Ovary (tissue), 9 donors: ENCODE results near the gene CSK. TPM values are rescaled to one million over a fixed set of nuclear protein-coding genes. Genes with fewer than 3 reads are reported as not detected.

Experiments
- DNase-seq, 5 donors: peaks; one replicate each; pipeline ENCODE4 v3.0.0-alpha.2; 2019 to 2020
- H3K27ac ChIP-seq, 2 donors: fragments of 200-600 bp; one replicate each; pipeline versions ENCODE4 v1.5.1 to v1.8.0; 2019 to 2022
- H3K27me3 ChIP-seq: fragments of 200-600 bp; one replicate; pipeline ENCODE4 v1.8.0; 2022
- H3K36me3 ChIP-seq: fragments of 200-600 bp; sonication (generic); one replicate; pipeline ENCODE4 v1.5.1; 2019
- H3K4me1 ChIP-seq: one replicate; pipeline ENCODE4 v1.8.1; 2013; ENCODE audit warnings: mild to moderate bottlenecking, moderate library complexity; ENCODE audit not compliant: insufficient read depth
- H3K4me3 ChIP-seq: fragments of 200-600 bp; sonication (generic); one replicate; pipeline ENCODE4 v1.5.1; 2017
- H3K9me3 ChIP-seq, 2 donors: fragments of 200-600 bp in 1 of 2; sonication (generic) in 1 of 2; one replicate each; pipeline versions ENCODE4 v1.5.1 to v1.8.1; 2013 to 2019; ENCODE audit warnings: mild to moderate bottlenecking in 1 of 2, moderate library complexity in 1 of 2
- EP300 ChIP-seq: sonication (generic); formaldehyde crosslinking; IDR thresholded peaks from one replicate; pipeline ENCODE4 v1.6.1; 2017; ENCODE audit warnings: antibody characterized with exemption
- POLR2A ChIP-seq: fragments of 450-650 bp; IDR thresholded peaks from one replicate; pipeline ENCODE4 v1.6.1; 2017; ENCODE audit warnings: antibody characterized with exemption, mild to moderate bottlenecking, moderate library complexity
- WGBS, 3 donors: extraction: QIAGEN DNeasy Blood & Tissue Kit in 1 of 3; methylation state at CpG; one replicate each; pipeline versions ENCODE4 v1.1.5 to v1.1.7; 2013 to 2017; 5-methylcytosine and 5-hydroxymethylcytosine counted together
- intact Hi-C, 4 donors: fragments of 100-400 bp; cut with DNase I; formaldehyde crosslinking; loops; one replicate each; pipeline versions ENCODE4 v1.11.0 to v1.15.1; 2022 to 2023
- polyA plus RNA-seq, 2 donors: library from polyadenylated mRNA; stranded (reverse); fragments of 200-250 nt in 1 of 2; fragments of 350-450 nt in 1 of 2; fragmentation: Illumina TruSeq in 1 of 2; extraction: RNeasy Lipid Tissue Mini Kit (QIAGEN cat#74804) in 1 of 2; gene quantifications; one replicate each; pipeline ENCODE4 v1.2.3, GENCODE V29; 2013 to 2014
- total RNA-seq, 7 donors: library from RNA; depleted of rRNA in 2 of 7; stranded (reverse); fragments of >200 nt in 2 of 7; fragmentation: NEBNext Ultra II Directional in 3 of 7; extraction: Animal tissue kit (Norgen Biotek cat#: 25700) in 3 of 7; gene quantifications; one replicate each; pipeline versions ENCODE4 v1.1.0 to v1.2.4, GENCODE V29; 2016 to 2023
- TF ChIP-seq, protein P1 (sequence below), 3 donors: fragments of 450-650 bp in 2 of 3; fragments of 200-600 bp in 1 of 3; IDR thresholded peaks; one replicate each; pipeline versions ENCODE4 v1.5.1 to v1.8.0; 2016 to 2022; ENCODE audit warnings: antibody characterized with exemption in 3 of 3, mild to moderate bottlenecking in 1 of 3
- donor health status: DM: no; HTN: no; CAD: no; lungs with moderate emphysema.
- donor health status: DM: no; HTN: no; CAD: no.
- donor health status: Bipolar disorder and iron deficiency.
- donor health status: DM: yes; HTN: yes; CAD: no.
- donor health status: DM: no; HTN: no; CAD: no.
- donor health status: DM: yes; HTN: yes; CAD: no.

Gene CSK
- total and polyA plus RNA-seq, 9 donors, result 9.2 to 49.6 (median 41.1) TPM

DNA sequence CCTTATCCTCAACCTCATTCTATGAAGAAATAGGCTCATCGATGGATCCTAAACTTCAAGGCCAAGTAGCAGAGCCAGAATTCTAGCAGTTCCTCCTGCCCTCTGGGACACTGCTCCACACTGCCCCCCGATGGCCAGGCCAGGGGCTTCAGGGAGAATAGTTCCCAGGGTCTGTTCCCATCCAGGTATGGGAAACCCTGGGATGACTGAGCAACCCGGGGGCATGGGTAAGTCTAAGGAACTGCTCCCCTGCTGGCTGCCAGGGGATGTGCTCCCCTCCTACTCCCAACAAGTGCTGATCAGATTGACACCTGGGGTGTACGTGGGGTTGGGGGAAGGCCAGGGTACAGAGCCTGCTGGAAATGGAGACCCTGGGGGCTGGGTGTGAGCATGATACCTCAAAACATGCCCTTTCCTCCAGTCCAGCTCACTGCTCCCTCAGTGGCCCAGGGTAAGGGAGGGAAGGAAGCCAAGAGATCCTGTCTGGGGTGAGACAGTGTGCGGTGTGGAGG, 53.5 kb downstream of the CSK start:
- peak in 2 of 5 donors; percentile 44 to 65 for DNase-seq
- Histone ChIP-seq H3K4me1 (no peaks in the 10 kb centered on the region), H3K27me3 (no peaks in the 10 kb centered on the region), H3K4me3 (no peak overlapping the region), H3K9me3 (no peaks in the 10 kb centered on the region), H3K27ac (no peak overlapping the region), H3K36me3 (no peaks in the 10 kb centered on the region)
- 24 to 29% (median 26%) methylated on average over 4 to 5 of the region's 5 CpGs for WGBS, 3 donors
- intact Hi-C loops, result loop anchor here in 1 of 4 donors (5.0 kb wide), 1 partner anchor 53 kb away; the partner anchor contains the start of gene CSK
- TF ChIP-seq EP300 (no peak), POLR2A (no peak)
- TF ChIP-seq, protein P1, sequence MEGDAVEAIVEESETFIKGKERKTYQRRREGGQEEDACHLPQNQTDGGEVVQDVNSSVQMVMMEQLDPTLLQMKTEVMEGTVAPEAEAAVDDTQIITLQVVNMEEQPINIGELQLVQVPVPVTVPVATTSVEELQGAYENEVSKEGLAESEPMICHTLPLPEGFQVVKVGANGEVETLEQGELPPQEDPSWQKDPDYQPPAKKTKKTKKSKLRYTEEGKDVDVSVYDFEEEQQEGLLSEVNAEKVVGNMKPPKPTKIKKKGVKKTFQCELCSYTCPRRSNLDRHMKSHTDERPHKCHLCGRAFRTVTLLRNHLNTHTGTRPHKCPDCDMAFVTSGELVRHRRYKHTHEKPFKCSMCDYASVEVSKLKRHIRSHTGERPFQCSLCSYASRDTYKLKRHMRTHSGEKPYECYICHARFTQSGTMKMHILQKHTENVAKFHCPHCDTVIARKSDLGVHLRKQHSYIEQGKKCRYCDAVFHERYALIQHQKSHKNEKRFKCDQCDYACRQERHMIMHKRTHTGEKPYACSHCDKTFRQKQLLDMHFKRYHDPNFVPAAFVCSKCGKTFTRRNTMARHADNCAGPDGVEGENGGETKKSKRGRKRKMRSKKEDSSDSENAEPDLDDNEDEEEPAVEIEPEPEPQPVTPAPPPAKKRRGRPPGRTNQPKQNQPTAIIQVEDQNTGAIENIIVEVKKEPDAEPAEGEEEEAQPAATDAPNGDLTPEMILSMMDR (IDR thresholded peaks at IDR 0.05), result peak in 1 of 3 donors; percentile 12

DNA sequence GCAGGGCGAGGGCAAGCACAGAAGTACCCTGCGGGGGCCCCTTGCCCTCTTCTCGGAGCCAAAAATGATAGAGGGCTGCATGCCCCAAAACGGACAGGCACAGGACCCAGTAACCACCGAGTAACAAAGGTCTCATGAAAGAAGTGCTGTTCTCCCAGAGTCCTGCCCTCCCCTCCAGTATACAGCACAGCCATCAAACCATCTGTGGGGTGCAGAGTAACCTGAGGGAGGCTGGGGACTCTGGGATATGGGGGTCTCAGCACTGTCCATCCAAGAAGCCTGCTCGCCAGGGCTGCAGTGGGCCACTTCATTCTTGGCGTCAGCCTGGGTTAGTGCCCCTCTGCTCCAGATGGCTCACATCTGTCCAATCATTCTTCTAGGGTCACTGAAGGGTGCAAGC, 55.0 kb downstream of the CSK start:
- Histone ChIP-seq H3K4me3 (no peak overlapping the region), H3K9me3 (no peaks in the 10 kb centered on the region), H3K36me3 (no peaks in the 10 kb centered on the region), H3K27me3 (no peaks in the 10 kb centered on the region), H3K27ac (no peak overlapping the region), H3K4me1 (no peaks in the 10 kb centered on the region)
- intact Hi-C loops, result loop anchor here in 1 of 4 donors (5.0 kb wide), 1 partner anchor 55 kb away; the partner anchor contains the start of gene CSK
- no peak for DNase-seq
- WGBS, 3 donors, result 78 to 87% (median 84%) methylated on average over 7 of the region's 7 CpGs
- TF ChIP-seq, protein P1 (IDR thresholded peaks at IDR 0.05), result no peak
- TF ChIP-seq EP300 (no peak), POLR2A (no peak)

DNA sequence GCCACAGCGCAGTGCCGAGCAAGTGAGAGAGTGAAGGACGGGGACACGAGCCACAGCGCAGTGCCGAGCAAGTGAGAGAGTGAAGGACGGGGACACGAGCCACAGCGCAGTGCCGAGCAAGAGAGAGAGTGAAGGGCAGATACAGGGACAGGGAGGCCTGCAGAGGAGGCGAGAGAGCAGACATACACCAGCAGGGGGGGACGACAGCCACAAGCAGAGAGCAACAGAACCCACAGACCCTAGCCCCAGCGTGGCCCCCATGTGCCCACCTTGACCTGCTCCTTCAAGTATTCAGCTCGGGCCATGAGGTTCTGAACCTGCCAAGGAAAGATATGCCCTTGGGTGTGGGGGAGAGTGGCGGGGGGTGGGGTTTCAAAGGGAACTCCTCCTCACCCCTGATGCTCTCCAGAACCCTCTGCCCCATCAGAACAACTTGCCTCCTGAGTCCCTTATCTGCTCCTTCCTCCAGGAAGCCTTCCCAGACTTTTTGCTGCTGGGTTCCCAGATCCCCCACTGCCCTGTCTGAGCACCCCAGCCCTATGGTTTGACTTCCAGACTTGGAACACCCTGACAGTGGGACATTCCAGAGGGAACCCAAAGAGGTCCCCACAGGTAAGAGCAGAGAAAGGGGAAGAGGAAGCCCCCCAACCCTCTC, 55.7 kb downstream of the CSK start:
- intact Hi-C loops, result loop anchor here in 1 of 4 donors (5.0 kb wide), 1 partner anchor 55 kb away; the partner anchor contains the start of gene CSK
- no peak for TF ChIP-seq EP300
- TF ChIP-seq POLR2A, result no peak
- TF ChIP-seq, protein P1 (IDR thresholded peaks at IDR 0.05), result no peak
- 81 to 84% (median 82%) methylated on average over 15 of the region's 15 CpGs for WGBS, 3 donors
- no peaks in the 10 kb centered on the region for H3K9me3 ChIP-seq
- no peak for DNase-seq
- no peaks in the 10 kb centered on the region for H3K36me3 ChIP-seq
- H3K27ac ChIP-seq, result no peak overlapping the region
- H3K27me3 ChIP-seq, result no peaks in the 10 kb centered on the region
- peaks cover 4% of the 10 kb centered on the region for H3K4me1 ChIP-seq
- no peak overlapping the region for H3K4me3 ChIP-seq

DNA sequence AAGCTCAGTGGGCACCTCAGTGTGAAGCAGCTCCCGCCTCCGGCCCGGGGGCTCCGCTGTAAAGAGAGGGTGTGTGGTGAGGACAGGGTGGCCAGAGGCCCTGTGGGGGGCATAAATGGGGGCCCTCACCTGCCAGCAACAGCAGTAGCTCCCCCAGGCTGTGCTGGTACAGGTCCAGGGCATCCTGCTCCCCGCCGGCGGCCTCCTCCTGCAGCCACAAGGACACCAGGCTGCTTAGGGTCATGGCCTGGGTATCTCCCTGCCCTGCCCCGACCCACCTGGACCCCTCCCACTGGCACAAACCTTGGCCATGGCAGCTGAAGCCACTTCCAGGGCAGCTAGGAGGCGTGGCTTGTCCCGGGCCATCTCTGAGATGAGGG, 56.2 kb downstream of the CSK start:
- Histone ChIP-seq H3K4me3 (no peak overlapping the region), H3K27ac (no peak overlapping the region), H3K27me3 (no peaks in the 10 kb centered on the region), H3K36me3 (no peaks in the 10 kb centered on the region), H3K4me1 (peaks cover 4% of the 10 kb centered on the region), H3K9me3 (no peaks in the 10 kb centered on the region)
- no peak for DNase-seq
- 80 to 86% (median 82%) methylated on average over 10 of the region's 10 CpGs for WGBS, 3 donors
- intact Hi-C loops, result loop anchor here in 1 of 4 donors (5.0 kb wide), 1 partner anchor 56 kb away; the partner anchor contains the start of gene CSK
- TF ChIP-seq, protein P1 (IDR thresholded peaks at IDR 0.05), result no peak
- TF ChIP-seq POLR2A (no peak), EP300 (no peak)
